Endothelial cell of umbilical vein (primary cell): ENCODE data around the gene GOLT1A. TPM values are rescaled to one million over a fixed set of nuclear protein-coding genes. Genes with fewer than 3 reads are reported as not detected.
A peak's percentile ranks its signal among the peaks of the same experiment; 100 is the strongest.

Source experiments
- BruUV-seq: library from RNA; stranded (reverse); fragments of 400-500 nt; replicated peaks from 2 replicates; lab custom pipeline; 2021; lab: Mats Ljungman, UMichigan
- CTCF ChIA-PET: fragments of 300-600, 350-600 bp; sonication (Branson Sonifier 250); formaldehyde crosslinking; loops from one replicate; lab custom pipeline; 2021; ENCODE audit warnings: antibody characterized with exemption, inconsistent platforms; lab: Charles Lee
- POLR2A ChIA-PET: fragments of 300-600, 350-600 bp; sonication (Branson Sonifier 250); formaldehyde crosslinking; loops from one replicate; lab custom pipeline; 2021; ENCODE audit warnings: antibody characterized with exemption, inconsistent platforms; lab: Charles Lee
- DNase-seq: peaks from one replicate; pipeline ENCODE4 v3.0.0-alpha.2; 2011; ENCODE audit warnings: low read depth, low spot score
- FAIRE-seq: peaks from 2 replicates; lab custom pipeline; 2011; peaks lifted over from hg19 to GRCh38; lab: Jason Lieb, UNC
- H2AFZ ChIP-seq: 2 replicates; pipeline ENCODE4 v1.6.0; 2012; ENCODE audit warnings: low read depth, low read length, control low read depth, inconsistent platforms
- H3K27ac ChIP-seq: 2 replicates; pipeline ENCODE4 v1.5.1; 2011; ENCODE audit warnings: low read depth, mild to moderate bottlenecking, control low read depth, low read length, moderate library complexity; ENCODE audit not compliant: insufficient read depth
- H3K27me3 ChIP-seq, 2 experiments: 2 replicates each; pipeline versions ENCODE4 v1.6.0 to v1.6.1; 2011; ENCODE audit warnings: low read length in 2 of 2, mixed read lengths in 1 of 2; ENCODE audit not compliant: control insufficient read depth in 2 of 2, insufficient read depth in 2 of 2
- H3K36me3 ChIP-seq, 2 experiments: 2 replicates in 1 of 2; 3 replicates in 1 of 2; pipeline ENCODE4 v1.5.1; 2011; ENCODE audit warnings: low read length in 2 of 2, mild to moderate bottlenecking in 1 of 2, moderate library complexity in 1 of 2; ENCODE audit not compliant: control insufficient read depth in 2 of 2, insufficient read depth in 2 of 2; ENCODE audit errors: extremely low read depth in 1 of 2
- H3K4me1 ChIP-seq: 3 replicates; pipeline ENCODE4 v1.5.1; 2011; ENCODE audit warnings: mild to moderate bottlenecking, low read length; ENCODE audit not compliant: control insufficient read depth, insufficient read depth; ENCODE audit errors: extremely low read depth
- H3K4me2 ChIP-seq: 2 replicates; pipeline ENCODE4 v1.6.1; 2011; ENCODE audit warnings: low read length, control low read depth, mixed read lengths; ENCODE audit not compliant: insufficient read depth
- H3K4me3 ChIP-seq, 3 experiments: fragments of 200-600 bp in 1 of 3; sonication (generic), shearing (Covaris generic) in 1 of 3; replicated peaks in 1 of 3; 2 replicates each; pipeline ENCODE4 v1.5.1; 2011 to 2016; ENCODE audit warnings: control low read depth in 3 of 3, low read length in 3 of 3, mild to moderate bottlenecking in 2 of 3, inconsistent platforms in 1 of 3, low read depth in 1 of 3, moderate library complexity in 1 of 3; ENCODE audit not compliant: insufficient read depth in 1 of 3
- H3K79me2 ChIP-seq: 2 replicates; pipeline ENCODE4 v1.6.0; 2012; ENCODE audit warnings: low read length, inconsistent platforms; ENCODE audit not compliant: control insufficient read depth, insufficient read depth
- H3K9ac ChIP-seq: replicated peaks from 2 replicates; pipeline ENCODE3; 2011; ENCODE audit warnings: low read length, control low read depth; ENCODE audit not compliant: insufficient read depth; ENCODE audit errors: extremely low read depth
- H3K9me1 ChIP-seq: replicated peaks from 3 replicates; pipeline ENCODE4 v1.6.0; 2011; ENCODE audit warnings: mild to moderate bottlenecking, low read length; ENCODE audit not compliant: control insufficient read depth, insufficient read depth; ENCODE audit errors: extremely low read depth
- H3K9me3 ChIP-seq: replicated peaks from 2 replicates; pipeline ENCODE4 v1.5.1; 2012; ENCODE audit warnings: low read length, inconsistent platforms; ENCODE audit not compliant: control insufficient read depth, insufficient read depth
- H4K20me1 ChIP-seq: replicated peaks from 2 replicates; pipeline ENCODE3; 2011; ENCODE audit warnings: mild to moderate bottlenecking, low read length; ENCODE audit not compliant: control insufficient read depth, insufficient read depth; ENCODE audit errors: extremely low read depth
- EZH2 ChIP-seq: IDR thresholded peaks from 2 replicates; pipeline ENCODE4 v1.6.1; 2012; ENCODE audit warnings: borderline replicate concordance, low read depth, mild to moderate bottlenecking, moderate library complexity, low read length, inconsistent platforms; ENCODE audit not compliant: severe bottlenecking
- FOS ChIP-seq: IDR thresholded peaks from 2 replicates; pipeline ENCODE4 v1.6.1; 2011; ENCODE audit warnings: mild to moderate bottlenecking, low read length, moderate library complexity, borderline replicate concordance; ENCODE audit not compliant: insufficient read depth
- GATA2 ChIP-seq: IDR thresholded peaks from 2 replicates; pipeline ENCODE4 v1.7.0; 2011; ENCODE audit warnings: low read depth, mild to moderate bottlenecking, moderate library complexity, mixed read lengths, low read length; ENCODE audit not compliant: insufficient read length, insufficient read depth
- JUN ChIP-seq: IDR thresholded peaks from 2 replicates; pipeline ENCODE4 v1.6.1; 2011; ENCODE audit warnings: borderline replicate concordance, low read depth; ENCODE audit not compliant: insufficient read length, insufficient read depth
- MYC ChIP-seq: IDR thresholded peaks from one replicate; pipeline ENCODE4 v1.6.1; 2011; ENCODE audit warnings: mild to moderate bottlenecking, low read depth, low read length
- POLR2A ChIP-seq: IDR thresholded peaks from 2 replicates; pipeline ENCODE4 v1.6.1; 2012; ENCODE audit warnings: low read depth, mild to moderate bottlenecking, control low read depth, low read length
- POLR2AphosphoS5 ChIP-seq: IDR thresholded peaks from 2 replicates; pipeline ENCODE4 v1.6.1; 2012; ENCODE audit warnings: low read depth, mild to moderate bottlenecking, control low read depth, low read length, moderate library complexity; ENCODE audit not compliant: insufficient read depth
- dilution Hi-C: fragments of 300-500 bp; cut with MboI; formaldehyde crosslinking; loops from one replicate; pipeline ENCODE4 v1.15.0; 2019; ENCODE audit warnings: low sequenced_read_pairs; ENCODE audit not compliant: extremely low pct_ligation_motif_present
- intact Hi-C: fragments of 100-400 bp; cut with micrococcal nuclease; formaldehyde crosslinking; loops from one replicate; pipeline ENCODE4 v1.10.0; 2022
- polyA plus RNA-seq, 4 experiments: library from polyadenylated mRNA; depleted of rRNA in 3 of 4; stranded (reverse) in 3 of 4; unstranded in 1 of 4; fragments of >200 nt; gene quantifications; 2 replicates each; pipeline versions ENCODE4 v1.2.1 to v1.2.3, GENCODE V29; 2011 to 2012; ENCODE audit warnings: missing spikeins in 1 of 4
- total RNA-seq: library from RNA; stranded (reverse); gene quantifications from 2 replicates; pipeline ENCODE4 v1.2.3, GENCODE V29; 2021
- TF ChIP-seq, protein P1 (sequence below): IDR thresholded peaks from 2 replicates; pipeline ENCODE4 v1.6.1; 2011; ENCODE audit not compliant: insufficient read depth, insufficient read length
- TF ChIP-seq, protein P2 (sequence below), 2 donors: IDR thresholded peaks; 1 replicate in 1 of 2; 2 replicates in 1 of 2; pipeline ENCODE4 v1.5.1; 2011; ENCODE audit warnings: low read length in 2 of 2, mild to moderate bottlenecking in 2 of 2, moderate library complexity in 2 of 2, control low read depth in 1 of 2, inconsistent platforms in 1 of 2, low read depth in 1 of 2; ENCODE audit not compliant: insufficient read depth in 1 of 2; ENCODE audit errors: extremely low read depth in 1 of 2

GOLT1A gene
- total and polyA plus RNA-seq, 2 donors (not counting 3 experiments of a cell fraction or from before 2014, with no cell fraction given): not detected

DNA sequence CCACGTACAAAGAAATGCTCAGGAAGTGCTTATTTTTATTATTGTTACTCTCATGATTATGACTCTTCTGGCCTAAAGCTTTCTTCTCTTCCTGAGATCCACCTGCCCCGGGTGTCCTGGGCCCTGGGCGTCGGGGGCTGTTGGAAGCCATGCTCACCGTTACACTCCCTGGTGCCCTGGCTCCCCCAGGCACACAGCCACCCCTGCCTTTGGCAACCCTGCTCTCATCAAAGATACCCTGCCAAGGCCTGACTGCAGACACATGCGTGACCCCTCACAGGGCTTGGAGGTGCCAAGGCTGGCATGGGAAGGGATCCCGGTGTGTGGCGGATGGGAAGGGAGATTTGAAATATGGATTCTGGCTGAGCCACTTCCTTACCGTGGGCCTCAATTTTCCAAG is 14.2 kb downstream of the GOLT1A start:
- POLR2A ChIA-PET: interaction anchor here (1.8 kb wide), 1 partner anchor 9 kb away, joined by 5 read pairs; no protein-coding TSS in a partner anchor
- peak; percentile 48 for FAIRE-seq
- Histone ChIP-seq H3K36me3 (no peaks in the 10 kb centered on the region), H2AFZ (peak overlapping the region; percentile 25), H3K4me1 (peaks cover 32% of the 10 kb centered on the region), H3K9ac (no peak overlapping the region), H4K20me1 (no peaks in the 10 kb centered on the region), H3K27me3 (no peaks in the 10 kb centered on the region), H3K79me2 (no peaks in the 10 kb centered on the region), H3K9me1 (no peaks in the 10 kb centered on the region), H3K9me3 (no peaks in the 10 kb centered on the region), H3K4me2 (no peak overlapping the region), H3K4me3 (no peak overlapping the region), H3K27ac (peak overlapping the region; percentile 87)
- dilution Hi-C loops (no loop called here), intact Hi-C loops (loop anchor here (1.0 to 2.0 kb wide), 3 partner anchors 32 to 339 kb away; partner anchors contain the start of gene SNRPE)
- no TSS peak for BruUV-seq
- peak; percentile 35 for DNase-seq
- no peak for TF ChIP-seq FOS
- TF ChIP-seq, protein P1, sequence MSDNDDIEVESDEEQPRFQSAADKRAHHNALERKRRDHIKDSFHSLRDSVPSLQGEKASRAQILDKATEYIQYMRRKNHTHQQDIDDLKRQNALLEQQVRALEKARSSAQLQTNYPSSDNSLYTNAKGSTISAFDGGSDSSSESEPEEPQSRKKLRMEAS: no peak
- CTCF ChIA-PET: interaction anchor here (1.1 to 11.0 kb wide), 4 partner anchors 7 to 328 kb away, joined by 4 to 770 read pairs (median 45); partner anchors contain the start of gene REN

DNA sequence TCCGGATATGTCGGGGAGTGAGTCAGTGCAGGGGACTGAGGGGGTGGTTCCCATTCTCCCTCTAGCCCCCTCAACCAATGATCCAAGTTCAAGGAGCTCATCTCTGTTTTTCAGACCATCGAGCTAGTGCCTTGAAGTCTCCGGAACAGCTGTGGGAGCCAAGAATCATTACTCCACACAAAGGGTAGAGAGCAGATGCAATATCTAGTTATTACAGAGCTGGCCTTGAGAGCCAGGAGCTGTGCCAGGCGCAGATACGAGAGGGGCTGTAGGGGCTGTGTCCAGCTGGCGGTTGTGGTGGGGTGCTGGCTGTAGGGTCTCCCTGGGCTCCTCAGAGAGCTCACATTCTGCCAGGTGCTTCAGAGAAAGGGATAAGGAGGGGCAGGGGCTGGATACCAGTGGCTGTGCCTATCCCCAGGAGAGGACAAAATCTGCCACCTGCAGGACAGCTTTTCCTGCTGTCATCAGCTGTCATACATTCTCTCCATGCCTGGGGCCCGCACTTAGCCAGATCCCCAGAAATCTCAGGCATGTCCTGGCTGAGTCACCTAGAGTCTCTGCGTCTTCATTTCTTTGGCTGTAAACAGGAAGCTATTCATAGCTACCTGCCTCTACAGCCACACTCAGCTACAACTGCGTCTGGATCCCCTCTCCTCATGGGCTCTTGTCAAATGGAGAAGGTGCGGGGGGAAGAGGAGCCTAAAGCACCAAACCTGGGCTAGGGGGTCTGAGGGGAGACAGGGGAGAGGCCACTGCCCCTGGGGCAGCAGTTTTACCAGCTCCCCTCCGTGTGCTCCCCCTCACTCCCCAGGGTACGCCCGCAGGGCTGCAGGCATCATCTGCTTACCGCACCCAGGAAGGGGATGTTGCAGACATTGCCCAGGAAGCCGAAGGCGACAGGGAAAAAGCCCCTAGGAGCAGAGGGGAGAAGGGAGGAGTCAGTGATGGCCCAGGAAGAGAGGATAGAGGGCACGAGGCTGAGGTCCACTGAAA is 15.1 kb downstream of the GOLT1A start:
- ChIA-PET CTCF (interaction anchor here (0.9 to 11.0 kb wide), 11 partner anchors 8 to 338 kb away, joined by 3 to 770 read pairs (median 4); partner anchors contain the start of genes GOLT1A, REN and SNRPE), POLR2A (interaction anchor here (1.8 kb wide), 1 partner anchor 8 kb away, joined by 5 read pairs; no protein-coding TSS in a partner anchor)
- Histone ChIP-seq H3K4me3 (no peak overlapping the region), H3K79me2 (no peaks in the 10 kb centered on the region), H3K9me3 (no peaks in the 10 kb centered on the region), H2AFZ (peak overlapping the region; percentile 28), H3K9ac (peak overlapping the region; percentile 64), H3K4me1 (peaks cover 32% of the 10 kb centered on the region), H3K9me1 (no peaks in the 10 kb centered on the region), H4K20me1 (no peaks in the 10 kb centered on the region), H3K27ac (peak overlapping the region; percentile 87), H3K36me3 (no peaks in the 10 kb centered on the region), H3K4me2 (peak overlapping the region; percentile 5), H3K27me3 (no peaks in the 10 kb centered on the region)
- dilution Hi-C loops (no loop called here), intact Hi-C loops (loop anchor here (1.0 to 2.0 kb wide), 5 partner anchors 8 to 338 kb away; partner anchors contain the start of gene SNRPE)
- FAIRE-seq: peak; percentile 92
- peak; percentile 89 for DNase-seq
- TF ChIP-seq, protein P2, sequence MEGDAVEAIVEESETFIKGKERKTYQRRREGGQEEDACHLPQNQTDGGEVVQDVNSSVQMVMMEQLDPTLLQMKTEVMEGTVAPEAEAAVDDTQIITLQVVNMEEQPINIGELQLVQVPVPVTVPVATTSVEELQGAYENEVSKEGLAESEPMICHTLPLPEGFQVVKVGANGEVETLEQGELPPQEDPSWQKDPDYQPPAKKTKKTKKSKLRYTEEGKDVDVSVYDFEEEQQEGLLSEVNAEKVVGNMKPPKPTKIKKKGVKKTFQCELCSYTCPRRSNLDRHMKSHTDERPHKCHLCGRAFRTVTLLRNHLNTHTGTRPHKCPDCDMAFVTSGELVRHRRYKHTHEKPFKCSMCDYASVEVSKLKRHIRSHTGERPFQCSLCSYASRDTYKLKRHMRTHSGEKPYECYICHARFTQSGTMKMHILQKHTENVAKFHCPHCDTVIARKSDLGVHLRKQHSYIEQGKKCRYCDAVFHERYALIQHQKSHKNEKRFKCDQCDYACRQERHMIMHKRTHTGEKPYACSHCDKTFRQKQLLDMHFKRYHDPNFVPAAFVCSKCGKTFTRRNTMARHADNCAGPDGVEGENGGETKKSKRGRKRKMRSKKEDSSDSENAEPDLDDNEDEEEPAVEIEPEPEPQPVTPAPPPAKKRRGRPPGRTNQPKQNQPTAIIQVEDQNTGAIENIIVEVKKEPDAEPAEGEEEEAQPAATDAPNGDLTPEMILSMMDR (IDR thresholded peaks at IDR 0.05; ENCODE audit: extremely low read depth in 1 of 2, insufficient read depth in 1 of 2, low read depth in 1 of 2, low read length in 2 of 2): no peak
- peak; percentile 58 for TF ChIP-seq JUN
- TF ChIP-seq EZH2: no peak
- no peak for TF ChIP-seq GATA2
- TF ChIP-seq POLR2A: no peak
- TF ChIP-seq POLR2AphosphoS5: peak; percentile 52
- TF ChIP-seq FOS: peak; percentile 67
- no peak for TF ChIP-seq MYC
- TF ChIP-seq, protein P1: no peak
- TSS peak; percentile 79 for BruUV-seq
